Measurements from ENCODE around the gene TAB2. TPM values are rescaled to one million over a fixed set of nuclear protein-coding genes. Genes with fewer than 3 reads are reported as not detected.

TAB2 gene, protein sequence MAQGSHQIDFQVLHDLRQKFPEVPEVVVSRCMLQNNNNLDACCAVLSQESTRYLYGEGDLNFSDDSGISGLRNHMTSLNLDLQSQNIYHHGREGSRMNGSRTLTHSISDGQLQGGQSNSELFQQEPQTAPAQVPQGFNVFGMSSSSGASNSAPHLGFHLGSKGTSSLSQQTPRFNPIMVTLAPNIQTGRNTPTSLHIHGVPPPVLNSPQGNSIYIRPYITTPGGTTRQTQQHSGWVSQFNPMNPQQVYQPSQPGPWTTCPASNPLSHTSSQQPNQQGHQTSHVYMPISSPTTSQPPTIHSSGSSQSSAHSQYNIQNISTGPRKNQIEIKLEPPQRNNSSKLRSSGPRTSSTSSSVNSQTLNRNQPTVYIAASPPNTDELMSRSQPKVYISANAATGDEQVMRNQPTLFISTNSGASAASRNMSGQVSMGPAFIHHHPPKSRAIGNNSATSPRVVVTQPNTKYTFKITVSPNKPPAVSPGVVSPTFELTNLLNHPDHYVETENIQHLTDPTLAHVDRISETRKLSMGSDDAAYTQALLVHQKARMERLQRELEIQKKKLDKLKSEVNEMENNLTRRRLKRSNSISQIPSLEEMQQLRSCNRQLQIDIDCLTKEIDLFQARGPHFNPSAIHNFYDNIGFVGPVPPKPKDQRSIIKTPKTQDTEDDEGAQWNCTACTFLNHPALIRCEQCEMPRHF
- total RNA-seq (2021; fragmentation: NEBNext Ultra II Directional; extraction: Animal tissue kit (Norgen Biotek cat#: 25700)) (57.4 and 63.0 TPM in 2 replicates), polyA plus RNA-seq (2011; rRNA removed) (26.2 and 40.4 TPM in 2 replicates), polyA minus RNA-seq (2011; rRNA and poly(A)+ RNA removed) (77.7 and 90.1 TPM in 2 replicates)
- polyA plus RNA-seq (2011; cell fraction: cytosol; rRNA removed), result 30.0 TPM
- polyA plus RNA-seq (2011; cell fraction: nucleus; rRNA removed), result 44.3 TPM
- polyA plus RNA-seq (2012, experiment 1 of 2), result 24.6 to 44.7 TPM (median 30.9 TPM) in 4 replicates
- 3.0 TPM for polyA plus RNA-seq (2012, experiment 2 of 2)
- polyA plus RNA-seq (2013, experiment 1 of 2), result 59.2 TPM
- 55.5 TPM for polyA plus RNA-seq (2013, experiment 2 of 2)
- 39.0 TPM for polyA minus RNA-seq (2011; cell fraction: cytosol; rRNA and poly(A)+ RNA removed)
- polyA minus RNA-seq (2011; cell fraction: nucleus; rRNA and poly(A)+ RNA removed), result 109 TPM
- long read RNA-seq, experiment 1, full-length matches to known transcripts, result 7 of 62 reads
- long read RNA-seq, experiment 1, partial matches to known transcripts, result 49 of 62 reads
- long read RNA-seq, experiment 1, other reads (novel, unspliced or antisense), result 6 of 62 reads
- long read RNA-seq, experiment 2, partial matches to known transcripts, result 1 of 3 reads
- long read RNA-seq, experiment 2, other reads (novel, unspliced or antisense), result 2 of 3 reads

DNA sequence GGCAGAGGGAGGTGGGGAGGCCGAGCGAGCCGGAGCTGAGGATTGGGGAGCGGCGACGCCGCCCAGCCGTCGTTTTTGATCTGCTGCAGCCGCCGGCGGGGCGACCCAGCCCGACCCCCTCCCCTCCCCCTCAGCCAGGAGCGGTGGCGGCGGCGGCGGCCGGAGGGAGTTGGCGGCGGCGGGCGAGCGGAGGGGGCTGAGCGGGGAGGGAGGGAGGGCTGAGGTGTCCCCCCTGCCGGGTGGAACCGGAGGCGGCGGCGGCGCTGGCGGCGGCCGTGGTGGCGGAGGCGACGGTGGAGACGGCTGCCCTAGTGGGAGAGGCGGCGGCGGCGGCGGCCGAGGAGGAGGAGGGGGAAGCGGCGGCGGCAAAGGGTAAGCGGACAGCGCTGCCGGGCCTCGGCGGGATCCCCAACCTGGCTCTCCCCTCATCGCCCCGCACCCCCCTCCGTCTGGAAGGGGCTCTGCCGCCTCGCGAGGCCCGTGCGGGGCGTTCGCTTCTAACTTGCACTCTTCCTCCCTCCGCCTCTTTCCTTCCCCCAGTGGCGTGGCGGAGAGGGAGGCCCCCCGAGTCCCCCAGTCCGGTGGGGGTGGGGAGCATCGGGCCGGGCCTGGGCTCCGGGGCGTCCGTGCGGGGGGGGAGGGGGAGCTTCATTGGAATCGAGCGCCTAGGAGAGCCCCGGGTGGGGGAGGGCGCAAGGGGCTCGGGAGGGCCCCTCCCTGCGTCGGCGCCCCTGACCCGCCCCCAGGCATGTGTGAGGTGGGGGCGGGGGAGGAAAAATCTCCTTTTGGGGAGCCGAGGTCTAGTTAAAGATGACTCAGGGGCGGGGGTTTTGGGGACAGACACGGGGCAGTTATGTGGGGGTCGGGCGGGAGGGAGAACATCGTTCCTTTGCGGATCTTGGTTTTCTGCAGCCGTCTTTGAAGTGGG, at the start of gene TAB2:
TAB2 (plus strand) TSS at position 69 of the 928 bp plus-strand sequence. CDS start 52,286 bp downstream, outside the sequence.
- Histone ChIP-seq H2BK20ac (ENCODE audit: low read length) (no peak within 1 kb of the TSS), H3K9ac (replicated peaks in 1 of 4; ENCODE audit: extremely low read depth in 1 of 4, low read depth in 3 of 4, low read length in 3 of 4) (peak within 1 kb of the TSS; percentile 78 to 94 (median 86)), H2BK15ac (ENCODE audit: low read length) (no peak within 1 kb of the TSS), H3K23me2 (ENCODE audit: low read depth, low read length) (peaks cover 3% of the 10 kb centered on the region; the same call in 1 of the 2 replicates), H3K4ac (replicated peaks; ENCODE audit: insufficient read length, low read depth, low read length) (no peak within 1 kb of the TSS), H3K27me3 (replicated peaks in 1 of 4; ENCODE audit: control insufficient read depth in 3 of 4, extremely low read depth in 1 of 4, insufficient read depth in 3 of 4, low read length in 3 of 4) (no peaks in the 10 kb centered on the region), H3K79me2 (ENCODE audit: control insufficient read depth in 1 of 2, insufficient read depth in 2 of 2, low read length in 2 of 2) (peaks cover 11 to 47% of the 10 kb centered on the region in 2 experiments), H3K18ac (ENCODE audit: extremely low read depth, low read length) (peak within 1 kb of the TSS; percentile 82), H3K14ac (ENCODE audit: insufficient read length) (no peak within 1 kb of the TSS), H3K56ac (replicated peaks; ENCODE audit: insufficient read length, low read depth, low read length) (peak within 1 kb of the TSS; percentile 77), H2BK5ac (ENCODE audit: low read depth, low read length) (peak within 1 kb of the TSS; percentile 84), H4K20me1 (replicated peaks in 1 of 2; ENCODE audit: control insufficient read depth in 1 of 2, insufficient read depth in 2 of 2, low read length in 2 of 2) (peaks cover 3 to 7% of the 10 kb centered on the region in 2 experiments), H4K8ac (ENCODE audit: extremely low read depth, insufficient read depth, low read length) (peak within 1 kb of the TSS; percentile 97), H2BK12ac (ENCODE audit: low read depth, low read length) (no peak within 1 kb of the TSS), H3K36me3 (ENCODE audit: control insufficient read depth in 2 of 4, insufficient read depth in 4 of 4, low read length in 3 of 4) (no peaks in the 10 kb centered on the region), H3K23ac (ENCODE audit: insufficient read length) (no peak within 1 kb of the TSS), H2AFZ (ENCODE audit: low read length) (no peak within 1 kb of the TSS; the same call in 1 of the 2 replicates), H2AK5ac (ENCODE audit: low read depth, low read length) (no peak within 1 kb of the TSS), H2BK120ac (replicated peaks; ENCODE audit: low read depth, low read length) (no peak within 1 kb of the TSS), H3K27ac (ENCODE audit: low read depth, low read length) (peak within 1 kb of the TSS; percentile 83; the same call in 1 of the 2 replicates), H4K91ac (replicated peaks; ENCODE audit: insufficient read length, low read length) (peak within 1 kb of the TSS; percentile 10), H3K79me1 (ENCODE audit: low read depth, low read length) (no peaks in the 10 kb centered on the region), H4K5ac (ENCODE audit: insufficient read length, low read depth, low read length) (peak within 1 kb of the TSS; percentile 95), H3K4me1 (replicated peaks in 1 of 4; ENCODE audit: control insufficient read depth in 3 of 4, insufficient read depth in 4 of 4, low read length in 3 of 4) (peaks cover 0 to 2% (median 1%) of the 10 kb centered on the region in 4 experiments; a peak in 3 of 7 replicates), H3K4me2 (ENCODE audit: insufficient read depth in 1 of 2, low read depth in 2 of 2, low read length in 2 of 2) (peak within 1 kb of the TSS; percentile 84 to 85), H3K9me3 (ENCODE audit: insufficient read depth in 2 of 2, low read depth in 1 of 2, low read length in 1 of 2) (no peaks in the 10 kb centered on the region), H3K4me3 (ENCODE audit: extremely low read depth in 1 of 4, insufficient read depth in 2 of 4, low read depth in 3 of 4, low read length in 4 of 4) (peak within 1 kb of the TSS; percentile 62 to 93 (median 80))
- ChIA-PET POLR2A (ENCODE audit: partially characterized antibody) (interaction anchor here (1.0 to 2.7 kb wide), 7 partner anchors 13 to 226 kb away, joined by 3 to 10 read pairs (median 3); no protein-coding TSS in a partner anchor), CTCF (ENCODE audit: partially characterized antibody) (no interaction called here)
- FAIRE-seq (no peak), DNase-seq (ENCODE audit: low read depth in 1 of 2, low spot score in 2 of 2) (peak in 1 of 2 experiments; percentile 79)
- 2% methylated on average over 8 of the region's 92 CpGs; no CpG with 5 or more reads in 1 of the 2 experiments for WGBS, 2 experiments (ENCODE audit: extremely low coverage in 1 of 2, insufficient coverage in 1 of 2, insufficient read length in 1 of 2, insufficient replicate concordance in 2 of 2, low coverage in 1 of 2, low lambda C conversion rate in 2 of 2, missing lambda C conversion rate in 1 of 2)
- TF ChIP-seq POLR2A (IDR thresholded peaks at IDR 0.05; ENCODE audit: control extremely low read depth in 1 of 2, low read depth in 2 of 2, low read length in 2 of 2) (peak in 1 of 2 experiments; percentile 64; a peak in 2 of 3 replicates), ASH2L (IDR thresholded peaks at IDR 0.05; ENCODE audit: low read length) (peak; percentile 52), KDM1A (IDR thresholded peaks at IDR 0.05; ENCODE audit: borderline replicate concordance, low read length) (peak; percentile 16; the same call in 1 of the 2 replicates), SIN3A (conservative IDR thresholded peaks at IDR 0.05 in 1 of 2, IDR thresholded peaks at IDR 0.05 in 1 of 2; ENCODE audit: low read depth in 1 of 2, low read length in 2 of 2) (no peak)
